ENCODE data around the gene CCL4L2. TPM values are rescaled to one million over a fixed set of nuclear protein-coding genes. Genes with fewer than 3 reads are reported as not detected.
"Not testable (repeated sequence)": the region's sequence is repeated elsewhere in the genome, so short reads cannot be mapped to it uniquely, and the experiment has no call there.

CCL4L2 gene
- polyA plus RNA-seq, 4 donors: 0.43 to 5.9 (median 3.2) TPM; not detected in 1

- H3K27me3 ChIP-seq (ENCODE audit: control insufficient read depth in 3 of 3, insufficient read depth in 3 of 3, low read length in 3 of 3); H3K27ac ChIP-seq (ENCODE audit: low read depth in 1 of 3, low read length in 2 of 3); H3K36me3 ChIP-seq (ENCODE audit: control insufficient read depth in 3 of 3, insufficient read depth in 2 of 3, low read depth in 1 of 3, low read length in 3 of 3); FAIRE-seq; DNase-seq; H3K9me3 ChIP-seq (ENCODE audit: control insufficient read depth in 2 of 2, insufficient read depth in 1 of 2, low read depth in 1 of 2, low read length in 1 of 2); H3K4me1 ChIP-seq (ENCODE audit: control insufficient read depth in 3 of 3, insufficient read depth in 2 of 3, low read depth in 1 of 3, low read length in 2 of 3); H3K4me3 ChIP-seq (ENCODE audit: low read depth in 1 of 3, low read length in 3 of 3): not testable (repeated sequence)
- WGBS, 3 donors: 74 to 92% (median 81%) methylated on average over 6 to 8 of the region's 8 CpGs
Observed at GRCh38 chr17:36201506-36201905, 9.4 kb upstream of the CCL4L2 start.

- no peak overlapping the region for H3K27ac ChIP-seq (ENCODE audit: low read depth in 1 of 3, low read length in 2 of 3)
- H3K36me3 ChIP-seq (ENCODE audit: control insufficient read depth in 3 of 3, insufficient read depth in 2 of 3, low read depth in 1 of 3, low read length in 3 of 3): no peaks in the 10 kb centered on the region
- no peaks in the 10 kb centered on the region for H3K27me3 ChIP-seq (ENCODE audit: control insufficient read depth in 3 of 3, insufficient read depth in 3 of 3, low read length in 3 of 3)
- WGBS, 3 donors: 81 to 88% (median 87%) methylated on average over 3 of the region's 3 CpGs
- no peaks in the 10 kb centered on the region for H3K4me1 ChIP-seq (ENCODE audit: control insufficient read depth in 3 of 3, insufficient read depth in 2 of 3, low read depth in 1 of 3, low read length in 2 of 3)
- FAIRE-seq: no peak
- no peak for DNase-seq
- H3K9me3 ChIP-seq (ENCODE audit: control insufficient read depth in 2 of 2, insufficient read depth in 1 of 2, low read depth in 1 of 2, low read length in 1 of 2): no peaks in the 10 kb centered on the region
- H3K4me3 ChIP-seq (ENCODE audit: low read depth in 1 of 3, low read length in 3 of 3): no peak overlapping the region
Observed at GRCh38 chr17:36203335-36203734, 7.5 kb upstream of the CCL4L2 start.

GRCh38 chr17:36204724-36205500 lies 6.0 kb upstream of the CCL4L2 start:
- no peak for DNase-seq
- H3K36me3 ChIP-seq (ENCODE audit: control insufficient read depth in 3 of 3, insufficient read depth in 2 of 3, low read depth in 1 of 3, low read length in 3 of 3): no peaks in the 10 kb centered on the region
- H3K9me3 ChIP-seq (ENCODE audit: control insufficient read depth in 2 of 2, insufficient read depth in 1 of 2, low read depth in 1 of 2, low read length in 1 of 2): no peaks in the 10 kb centered on the region
- FAIRE-seq: no peak
- H3K27ac ChIP-seq (ENCODE audit: low read depth in 1 of 3, low read length in 2 of 3): no peak overlapping the region
- H3K4me1 ChIP-seq (ENCODE audit: control insufficient read depth in 3 of 3, insufficient read depth in 2 of 3, low read depth in 1 of 3, low read length in 2 of 3): no peaks in the 10 kb centered on the region
- no peak overlapping the region for H3K4me3 ChIP-seq (ENCODE audit: low read depth in 1 of 3, low read length in 3 of 3)
- H3K27me3 ChIP-seq (ENCODE audit: control insufficient read depth in 3 of 3, insufficient read depth in 3 of 3, low read length in 3 of 3): no peaks in the 10 kb centered on the region
- WGBS, 3 donors: 65 to 80% (median 77%) methylated on average over 7 of the region's 7 CpGs

- FAIRE-seq: no peak
- H3K36me3 ChIP-seq (ENCODE audit: control insufficient read depth in 3 of 3, insufficient read depth in 2 of 3, low read depth in 1 of 3, low read length in 3 of 3): no peaks in the 10 kb centered on the region
- no peaks in the 10 kb centered on the region for H3K4me1 ChIP-seq (ENCODE audit: control insufficient read depth in 3 of 3, insufficient read depth in 2 of 3, low read depth in 1 of 3, low read length in 2 of 3)
- no peak for DNase-seq
- 62 to 68% (median 63%) methylated on average over 4 of the region's 4 CpGs for WGBS, 3 donors
- no peaks in the 10 kb centered on the region for H3K9me3 ChIP-seq (ENCODE audit: control insufficient read depth in 2 of 2, insufficient read depth in 1 of 2, low read depth in 1 of 2, low read length in 1 of 2)
- H3K4me3 ChIP-seq (ENCODE audit: low read depth in 1 of 3, low read length in 3 of 3): no peak overlapping the region
- no peak overlapping the region for H3K27ac ChIP-seq (ENCODE audit: low read depth in 1 of 3, low read length in 2 of 3)
- no peaks in the 10 kb centered on the region for H3K27me3 ChIP-seq (ENCODE audit: control insufficient read depth in 3 of 3, insufficient read depth in 3 of 3, low read length in 3 of 3)
Observed at GRCh38 chr17:36205637-36206485, 5.0 kb upstream of the CCL4L2 start.

GRCh38 chr17:36206486-36206821 lies 4.4 kb upstream of the CCL4L2 start:
- H3K4me3 ChIP-seq (ENCODE audit: low read depth in 1 of 3, low read length in 3 of 3); H3K9me3 ChIP-seq (ENCODE audit: control insufficient read depth in 2 of 2, insufficient read depth in 1 of 2, low read depth in 1 of 2, low read length in 1 of 2); H3K27me3 ChIP-seq (ENCODE audit: control insufficient read depth in 3 of 3, insufficient read depth in 3 of 3, low read length in 3 of 3); H3K27ac ChIP-seq (ENCODE audit: low read depth in 1 of 3, low read length in 2 of 3); H3K4me1 ChIP-seq (ENCODE audit: control insufficient read depth in 3 of 3, insufficient read depth in 2 of 3, low read depth in 1 of 3, low read length in 2 of 3); H3K36me3 ChIP-seq (ENCODE audit: control insufficient read depth in 3 of 3, insufficient read depth in 2 of 3, low read depth in 1 of 3, low read length in 3 of 3); DNase-seq; FAIRE-seq: not testable (repeated sequence)
- 18 to 37% (median 21%) methylated on average over 1 of the region's 1 CpG for WGBS, 3 donors

- not testable (repeated sequence) for H3K36me3 ChIP-seq (ENCODE audit: control insufficient read depth in 3 of 3, insufficient read depth in 2 of 3, low read depth in 1 of 3, low read length in 3 of 3); H3K4me1 ChIP-seq (ENCODE audit: control insufficient read depth in 3 of 3, insufficient read depth in 2 of 3, low read depth in 1 of 3, low read length in 2 of 3); H3K9me3 ChIP-seq (ENCODE audit: control insufficient read depth in 2 of 2, insufficient read depth in 1 of 2, low read depth in 1 of 2, low read length in 1 of 2); H3K27ac ChIP-seq (ENCODE audit: low read depth in 1 of 3, low read length in 2 of 3); H3K4me3 ChIP-seq (ENCODE audit: low read depth in 1 of 3, low read length in 3 of 3); DNase-seq; FAIRE-seq; H3K27me3 ChIP-seq (ENCODE audit: control insufficient read depth in 3 of 3, insufficient read depth in 3 of 3, low read length in 3 of 3)
- WGBS, 3 donors: 69 to 76% (median 74%) methylated on average over 6 of the region's 6 CpGs
Observed at GRCh38 chr17:36207383-36207782, 3.5 kb upstream of the CCL4L2 start.

- H3K27ac ChIP-seq (ENCODE audit: low read depth in 1 of 3, low read length in 2 of 3): no peak overlapping the region
- H3K9me3 ChIP-seq (ENCODE audit: control insufficient read depth in 2 of 2, insufficient read depth in 1 of 2, low read depth in 1 of 2, low read length in 1 of 2): no peaks in the 10 kb centered on the region
- DNase-seq (no peak), FAIRE-seq (no peak)
- H3K4me3 ChIP-seq (ENCODE audit: low read depth in 1 of 3, low read length in 3 of 3): no peak overlapping the region
- no peaks in the 10 kb centered on the region for H3K27me3 ChIP-seq (ENCODE audit: control insufficient read depth in 3 of 3, insufficient read depth in 3 of 3, low read length in 3 of 3)
- no peaks in the 10 kb centered on the region for H3K36me3 ChIP-seq (ENCODE audit: control insufficient read depth in 3 of 3, insufficient read depth in 2 of 3, low read depth in 1 of 3, low read length in 3 of 3)
- H3K4me1 ChIP-seq (ENCODE audit: control insufficient read depth in 3 of 3, insufficient read depth in 2 of 3, low read depth in 1 of 3, low read length in 2 of 3): no peaks in the 10 kb centered on the region
Observed at GRCh38 chr17:36209575-36209974, 1.3 kb upstream of the CCL4L2 start.

- FAIRE-seq; H3K4me1 ChIP-seq (ENCODE audit: control insufficient read depth in 3 of 3, insufficient read depth in 2 of 3, low read depth in 1 of 3, low read length in 2 of 3); H3K27ac ChIP-seq (ENCODE audit: low read depth in 1 of 3, low read length in 2 of 3); H3K27me3 ChIP-seq (ENCODE audit: control insufficient read depth in 3 of 3, insufficient read depth in 3 of 3, low read length in 3 of 3); H3K36me3 ChIP-seq (ENCODE audit: control insufficient read depth in 3 of 3, insufficient read depth in 2 of 3, low read depth in 1 of 3, low read length in 3 of 3); DNase-seq; H3K4me3 ChIP-seq (ENCODE audit: low read depth in 1 of 3, low read length in 3 of 3); H3K9me3 ChIP-seq (ENCODE audit: control insufficient read depth in 2 of 2, insufficient read depth in 1 of 2, low read depth in 1 of 2, low read length in 1 of 2): not testable (repeated sequence)
- 43 to 54% (median 44%) methylated on average over 5 to 7 of the region's 10 CpGs for WGBS, 3 donors
Observed at GRCh38 chr17:36211484-36212271, 815 bp downstream of the CCL4L2 start.

Measured in small intestine (tissue), 7 donors.